ENCODE results near the gene FBXW12. TPM values are rescaled to one million over a fixed set of nuclear protein-coding genes. Genes with fewer than 3 reads are reported as not detected.

The FBXW12 gene
- total RNA-seq, 6 donors from 2014 or later: not detected

- no peaks in the 10 kb centered on the region for H3K27me3 ChIP-seq
- WGBS, 2 donors: 86 to 95% methylated on average over 9 of the region's 9 CpGs
- H3K4me3 ChIP-seq: no peak overlapping the region
- H3K36me3 ChIP-seq: peaks cover 5 to 66% (median 50%) of the 10 kb centered on the region in 4 donors
- DNase-seq (no peak), ATAC-seq (ENCODE audit: low FRiP score in 2 of 2) (no peak)
- no peaks in the 10 kb centered on the region for H3K9me3 ChIP-seq
- TF ChIP-seq EP300 (IDR thresholded peaks at IDR 0.05) (no peak), POLR2AphosphoS5 (IDR thresholded peaks at IDR 0.05) (no peak), POLR2A (IDR thresholded peaks at IDR 0.05) (no peak)
- TF ChIP-seq, protein P1, sequence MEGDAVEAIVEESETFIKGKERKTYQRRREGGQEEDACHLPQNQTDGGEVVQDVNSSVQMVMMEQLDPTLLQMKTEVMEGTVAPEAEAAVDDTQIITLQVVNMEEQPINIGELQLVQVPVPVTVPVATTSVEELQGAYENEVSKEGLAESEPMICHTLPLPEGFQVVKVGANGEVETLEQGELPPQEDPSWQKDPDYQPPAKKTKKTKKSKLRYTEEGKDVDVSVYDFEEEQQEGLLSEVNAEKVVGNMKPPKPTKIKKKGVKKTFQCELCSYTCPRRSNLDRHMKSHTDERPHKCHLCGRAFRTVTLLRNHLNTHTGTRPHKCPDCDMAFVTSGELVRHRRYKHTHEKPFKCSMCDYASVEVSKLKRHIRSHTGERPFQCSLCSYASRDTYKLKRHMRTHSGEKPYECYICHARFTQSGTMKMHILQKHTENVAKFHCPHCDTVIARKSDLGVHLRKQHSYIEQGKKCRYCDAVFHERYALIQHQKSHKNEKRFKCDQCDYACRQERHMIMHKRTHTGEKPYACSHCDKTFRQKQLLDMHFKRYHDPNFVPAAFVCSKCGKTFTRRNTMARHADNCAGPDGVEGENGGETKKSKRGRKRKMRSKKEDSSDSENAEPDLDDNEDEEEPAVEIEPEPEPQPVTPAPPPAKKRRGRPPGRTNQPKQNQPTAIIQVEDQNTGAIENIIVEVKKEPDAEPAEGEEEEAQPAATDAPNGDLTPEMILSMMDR (IDR thresholded peaks at IDR 0.05): no peak
- H3K4me1 ChIP-seq: no peaks in the 10 kb centered on the region
- no peak overlapping the region for H3K27ac ChIP-seq
Measured at GRCh38 chr3:48419149-48419548, 47.1 kb downstream of the FBXW12 start.

DNA sequence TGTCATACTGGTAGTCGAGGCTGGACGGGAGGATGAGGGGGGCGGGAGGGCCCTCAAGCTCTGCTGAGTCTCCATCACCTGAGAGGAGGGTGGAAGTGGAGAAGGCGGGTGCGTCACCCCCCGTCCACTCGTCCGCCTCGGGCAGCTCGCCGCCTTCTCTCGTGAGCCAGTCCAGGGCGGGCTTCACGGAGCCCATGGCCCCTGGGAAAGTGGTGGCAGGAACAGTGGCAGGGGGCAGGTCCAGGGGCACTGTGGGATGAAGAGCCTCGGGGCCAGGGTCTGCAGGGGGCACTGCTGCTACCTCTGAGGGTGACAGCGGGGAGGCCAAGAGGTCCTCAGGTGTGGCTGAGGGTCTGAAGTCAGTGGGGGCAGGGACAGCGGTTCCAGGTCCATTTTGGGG is 47.6 kb downstream of the FBXW12 start:
- H3K27ac ChIP-seq: no peak overlapping the region
- DNase-seq: no peak
- H3K4me1 ChIP-seq: no peaks in the 10 kb centered on the region
- no peak for ATAC-seq (ENCODE audit: low FRiP score in 2 of 2)
- no peaks in the 10 kb centered on the region for H3K27me3 ChIP-seq
- H3K9me3 ChIP-seq: no peaks in the 10 kb centered on the region
- peaks cover 5 to 61% (median 46%) of the 10 kb centered on the region in 4 donors for H3K36me3 ChIP-seq
- H3K4me3 ChIP-seq: no peak overlapping the region
- 81 to 92% methylated on average over 9 to 13 of the region's 17 CpGs for WGBS, 2 donors
- TF ChIP-seq EP300 (IDR thresholded peaks at IDR 0.05): no peak
- TF ChIP-seq, protein P1 (IDR thresholded peaks at IDR 0.05): no peak
- TF ChIP-seq POLR2AphosphoS5 (IDR thresholded peaks at IDR 0.05): no peak
- TF ChIP-seq POLR2A (IDR thresholded peaks at IDR 0.05): no peak

- DNase-seq (no peak), ATAC-seq (ENCODE audit: low FRiP score in 2 of 2) (no peak)
- Histone ChIP-seq H3K27ac (no peak overlapping the region), H3K4me3 (no peak overlapping the region), H3K27me3 (no peaks in the 10 kb centered on the region), H3K9me3 (no peaks in the 10 kb centered on the region), H3K4me1 (peaks cover 2 to 9% (median 8%) of the 10 kb centered on the region in 4 donors), H3K36me3 (peaks cover 5 to 52% (median 37%) of the 10 kb centered on the region in 4 donors)
- TF ChIP-seq, protein P1 (IDR thresholded peaks at IDR 0.05): no peak
- TF ChIP-seq EP300 (IDR thresholded peaks at IDR 0.05) (no peak), POLR2A (IDR thresholded peaks at IDR 0.05) (no peak), POLR2AphosphoS5 (IDR thresholded peaks at IDR 0.05) (no peak)
- WGBS, 2 donors: 91 to 93% methylated on average over 12 to 14 of the region's 14 CpGs
Measured at GRCh38 chr3:48420561-48420960, 48.5 kb downstream of the FBXW12 start.

GRCh38 chr3:48422272-48422671 is 50.3 kb downstream of the FBXW12 start:
- ATAC-seq (ENCODE audit: low FRiP score in 2 of 2) (no peak), DNase-seq (no peak)
- peaks cover 12 to 26% (median 25%) of the 10 kb centered on the region in 4 donors for H3K4me1 ChIP-seq
- no peaks in the 10 kb centered on the region for H3K9me3 ChIP-seq
- H3K27ac ChIP-seq: no peak overlapping the region
- peaks cover 2 to 40% (median 26%) of the 10 kb centered on the region in 4 donors for H3K36me3 ChIP-seq
- no peaks in the 10 kb centered on the region for H3K27me3 ChIP-seq
- TF ChIP-seq POLR2A (IDR thresholded peaks at IDR 0.05) (no peak), EP300 (IDR thresholded peaks at IDR 0.05) (no peak), POLR2AphosphoS5 (IDR thresholded peaks at IDR 0.05) (no peak)
- TF ChIP-seq, protein P1 (IDR thresholded peaks at IDR 0.05): no peak
- H3K4me3 ChIP-seq: no peak overlapping the region
- 56 to 87% methylated on average over 3 of the region's 3 CpGs for WGBS, 2 donors

GRCh38 chr3:48422681-48423080 is 50.7 kb downstream of the FBXW12 start:
- peaks cover 0 to 36% (median 22%) of the 10 kb centered on the region in 4 donors for H3K36me3 ChIP-seq
- DNase-seq (no peak), ATAC-seq (ENCODE audit: low FRiP score in 2 of 2) (no peak)
- H3K4me1 ChIP-seq: peaks cover 12 to 30% (median 29%) of the 10 kb centered on the region in 4 donors
- H3K9me3 ChIP-seq: no peaks in the 10 kb centered on the region
- WGBS, 2 donors: 91 to 96% methylated on average over 4 to 8 of the region's 8 CpGs
- TF ChIP-seq EP300 (IDR thresholded peaks at IDR 0.05): no peak
- no peak for TF ChIP-seq POLR2A (IDR thresholded peaks at IDR 0.05)
- TF ChIP-seq POLR2AphosphoS5 (IDR thresholded peaks at IDR 0.05): no peak
- TF ChIP-seq, protein P1 (IDR thresholded peaks at IDR 0.05): no peak
- H3K4me3 ChIP-seq: no peak overlapping the region
- no peaks in the 10 kb centered on the region for H3K27me3 ChIP-seq
- H3K27ac ChIP-seq: no peak overlapping the region
